ENCODE measurements around the gene RORB. TPM values are rescaled to one million over a fixed set of nuclear protein-coding genes. Genes with fewer than 3 reads are reported as not detected.

Gene RORB
- total RNA-seq, 1 donor from 2014 or later, result 0.21 TPM

DNA sequence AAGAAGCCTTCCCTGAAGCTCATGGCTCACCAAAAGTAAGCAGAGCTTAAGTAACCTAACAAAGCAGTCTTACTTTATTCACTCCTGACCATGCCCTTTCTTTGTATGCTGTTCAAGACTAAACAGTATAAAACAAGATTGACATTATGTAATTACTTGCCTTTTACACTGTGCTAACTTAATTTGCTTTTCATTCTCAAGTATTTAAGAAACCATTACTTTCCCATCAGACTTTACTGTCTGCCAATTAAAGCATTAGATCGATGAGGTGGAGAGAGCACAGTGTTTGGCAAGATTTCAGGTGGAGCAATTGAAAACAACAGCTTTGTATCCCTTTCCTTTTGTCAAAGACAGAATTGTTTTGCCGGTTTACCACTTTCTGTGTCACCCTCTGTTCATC is 98.2 kb downstream of the RORB start:
- H3K9me3 ChIP-seq, result no peaks in the 10 kb centered on the region
- H3K4me1 ChIP-seq, result no peaks in the 10 kb centered on the region
- no peak overlapping the region for H3K4me3 ChIP-seq
- intact Hi-C loops (cut with DNase I), result no loop called here
- H3K27ac ChIP-seq, result no peak overlapping the region
- TF ChIP-seq, protein P1, sequence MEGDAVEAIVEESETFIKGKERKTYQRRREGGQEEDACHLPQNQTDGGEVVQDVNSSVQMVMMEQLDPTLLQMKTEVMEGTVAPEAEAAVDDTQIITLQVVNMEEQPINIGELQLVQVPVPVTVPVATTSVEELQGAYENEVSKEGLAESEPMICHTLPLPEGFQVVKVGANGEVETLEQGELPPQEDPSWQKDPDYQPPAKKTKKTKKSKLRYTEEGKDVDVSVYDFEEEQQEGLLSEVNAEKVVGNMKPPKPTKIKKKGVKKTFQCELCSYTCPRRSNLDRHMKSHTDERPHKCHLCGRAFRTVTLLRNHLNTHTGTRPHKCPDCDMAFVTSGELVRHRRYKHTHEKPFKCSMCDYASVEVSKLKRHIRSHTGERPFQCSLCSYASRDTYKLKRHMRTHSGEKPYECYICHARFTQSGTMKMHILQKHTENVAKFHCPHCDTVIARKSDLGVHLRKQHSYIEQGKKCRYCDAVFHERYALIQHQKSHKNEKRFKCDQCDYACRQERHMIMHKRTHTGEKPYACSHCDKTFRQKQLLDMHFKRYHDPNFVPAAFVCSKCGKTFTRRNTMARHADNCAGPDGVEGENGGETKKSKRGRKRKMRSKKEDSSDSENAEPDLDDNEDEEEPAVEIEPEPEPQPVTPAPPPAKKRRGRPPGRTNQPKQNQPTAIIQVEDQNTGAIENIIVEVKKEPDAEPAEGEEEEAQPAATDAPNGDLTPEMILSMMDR (IDR thresholded peaks at IDR 0.05), result no peak
- no peaks in the 10 kb centered on the region for H3K27me3 ChIP-seq
- H3K36me3 ChIP-seq, result no peaks in the 10 kb centered on the region
- no peak for DNase-seq (ENCODE audit: low spot score in 2 of 2)

DNA sequence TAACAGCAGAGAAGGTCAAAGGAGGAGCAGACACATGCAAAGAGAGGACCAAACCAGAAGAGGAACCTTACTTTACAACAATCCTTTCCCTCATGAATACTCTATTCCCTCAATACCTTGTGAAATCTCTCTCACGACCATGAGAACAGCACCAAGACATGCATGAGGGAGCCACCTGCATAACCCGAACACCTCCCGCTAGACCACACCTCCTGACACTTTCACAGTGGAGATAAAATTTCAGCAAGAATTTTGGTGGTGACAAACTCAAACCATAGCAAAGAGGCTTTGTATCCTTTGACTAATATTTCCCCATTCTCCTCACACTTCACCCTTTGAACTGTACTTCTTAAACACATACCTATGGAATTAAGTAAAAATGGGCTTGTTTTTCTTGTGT is 101.7 kb downstream of the RORB start:
- Histone ChIP-seq H3K27me3 (no peaks in the 10 kb centered on the region), H3K36me3 (no peaks in the 10 kb centered on the region), H3K4me1 (no peaks in the 10 kb centered on the region), H3K27ac (no peak overlapping the region), H3K9me3 (no peaks in the 10 kb centered on the region), H3K4me3 (no peak overlapping the region)
- DNase-seq (ENCODE audit: low spot score in 2 of 2), result no peak
- intact Hi-C loops (cut with DNase I), result no loop called here
- TF ChIP-seq, protein P1 (IDR thresholded peaks at IDR 0.05), result no peak

DNA sequence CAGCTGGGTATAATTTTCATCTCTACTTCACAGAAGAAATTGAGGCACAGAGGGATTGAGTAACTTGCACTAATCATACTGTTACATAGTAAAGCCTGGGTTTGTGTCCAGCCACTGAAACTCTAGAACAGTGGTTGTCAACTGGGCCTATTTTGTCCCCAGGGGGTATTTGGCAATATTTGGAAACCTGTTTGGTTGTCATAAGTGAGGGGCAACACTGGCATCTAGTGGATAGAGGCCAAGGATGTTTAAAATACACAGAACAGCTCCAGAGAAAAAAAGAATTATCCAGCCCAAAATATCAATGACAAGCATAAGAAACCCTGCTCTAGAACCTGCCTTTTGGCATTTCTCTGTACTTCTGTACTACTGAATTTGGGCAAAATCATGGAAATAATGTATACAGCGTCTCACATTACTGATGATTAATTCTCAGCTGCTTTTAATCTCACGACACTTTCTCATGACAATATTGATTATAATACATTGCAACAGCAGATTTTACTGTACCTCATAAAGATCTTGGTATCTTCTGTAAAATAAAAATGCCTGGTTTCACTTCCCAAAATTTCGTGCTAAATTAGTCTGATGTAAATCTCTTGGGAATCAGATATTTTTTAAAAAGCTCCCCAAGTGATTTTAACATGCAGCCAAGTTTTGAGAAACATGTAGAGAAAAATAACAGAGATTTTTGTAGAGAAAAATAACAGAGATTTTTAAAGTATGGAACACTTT is 112.7 kb downstream of the RORB start:
- Histone ChIP-seq H3K27me3 (no peaks in the 10 kb centered on the region), H3K27ac (no peak overlapping the region), H3K9me3 (no peaks in the 10 kb centered on the region), H3K4me3 (no peak overlapping the region), H3K36me3 (no peaks in the 10 kb centered on the region), H3K4me1 (no peaks in the 10 kb centered on the region)
- DNase-seq (ENCODE audit: low spot score in 2 of 2), result no peak
- TF ChIP-seq, protein P1 (IDR thresholded peaks at IDR 0.05), result no peak
- intact Hi-C loops (cut with DNase I), result no loop called here

DNA sequence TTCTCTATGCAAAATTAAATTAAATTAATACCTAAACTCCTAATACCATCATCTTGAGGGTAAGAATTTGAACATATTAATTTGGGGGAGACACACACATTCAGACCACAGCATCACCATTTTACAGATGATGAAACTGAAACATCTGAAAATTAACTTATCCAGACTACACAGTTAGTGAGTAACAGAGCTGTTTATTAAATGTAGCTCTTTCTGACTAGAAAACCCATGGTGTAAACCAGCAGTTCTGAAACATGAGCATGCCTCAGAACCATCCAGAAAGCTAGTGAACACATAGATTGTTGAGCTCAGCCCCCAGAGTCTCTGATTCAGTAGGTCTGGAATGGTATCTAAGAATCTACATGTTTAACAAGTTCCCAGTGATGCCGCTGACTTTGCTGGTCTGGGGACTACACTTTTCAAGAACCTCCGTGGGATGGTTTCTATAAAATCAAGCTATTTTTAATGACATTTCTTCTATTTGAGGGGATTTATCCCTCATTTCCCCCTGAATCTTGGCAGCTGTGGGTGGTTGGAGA is 113.5 kb downstream of the RORB start:
- Histone ChIP-seq H3K36me3 (no peaks in the 10 kb centered on the region), H3K9me3 (no peaks in the 10 kb centered on the region), H3K27ac (no peak overlapping the region), H3K4me3 (no peak overlapping the region), H3K27me3 (no peaks in the 10 kb centered on the region), H3K4me1 (no peaks in the 10 kb centered on the region)
- intact Hi-C loops (cut with DNase I), result no loop called here
- TF ChIP-seq, protein P1 (IDR thresholded peaks at IDR 0.05), result no peak
- no peak for DNase-seq (ENCODE audit: low spot score in 2 of 2)

DNA sequence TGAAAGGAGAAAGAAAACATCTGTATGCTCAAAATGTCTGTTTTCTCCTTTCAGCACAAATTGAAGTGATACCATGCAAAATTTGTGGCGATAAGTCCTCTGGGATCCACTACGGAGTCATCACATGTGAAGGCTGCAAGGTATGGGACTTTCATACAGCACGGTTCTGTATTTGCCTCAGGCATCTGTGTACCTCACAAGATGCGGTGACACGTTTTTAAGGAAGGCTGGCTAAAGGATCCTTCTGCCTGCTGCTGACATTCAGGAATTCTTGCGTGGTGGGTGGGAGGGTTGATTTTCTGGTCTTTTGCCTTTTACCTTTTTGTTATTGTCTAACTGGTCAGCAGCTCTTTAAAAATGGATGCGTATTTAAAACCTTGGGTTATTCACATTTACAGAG is 133.1 kb downstream of the RORB start:
- no peak for DNase-seq (ENCODE audit: low spot score in 2 of 2)
- Histone ChIP-seq H3K4me1 (no peaks in the 10 kb centered on the region), H3K27me3 (no peaks in the 10 kb centered on the region), H3K27ac (no peak overlapping the region), H3K4me3 (no peak overlapping the region), H3K36me3 (no peaks in the 10 kb centered on the region), H3K9me3 (no peaks in the 10 kb centered on the region)
- TF ChIP-seq, protein P1 (IDR thresholded peaks at IDR 0.05), result no peak
- intact Hi-C loops (cut with DNase I), result no loop called here

All from ascending aorta (tissue), 2 donors.